ENCODE measurements around the gene HPSE2. TPM values are rescaled to one million over a fixed set of nuclear protein-coding genes. Genes with fewer than 3 reads are reported as not detected.

Gene HPSE2
- total and polyA plus RNA-seq, 2 donors (not counting 1 experiment from before 2014, with no cell fraction given) = not detected

DNA sequence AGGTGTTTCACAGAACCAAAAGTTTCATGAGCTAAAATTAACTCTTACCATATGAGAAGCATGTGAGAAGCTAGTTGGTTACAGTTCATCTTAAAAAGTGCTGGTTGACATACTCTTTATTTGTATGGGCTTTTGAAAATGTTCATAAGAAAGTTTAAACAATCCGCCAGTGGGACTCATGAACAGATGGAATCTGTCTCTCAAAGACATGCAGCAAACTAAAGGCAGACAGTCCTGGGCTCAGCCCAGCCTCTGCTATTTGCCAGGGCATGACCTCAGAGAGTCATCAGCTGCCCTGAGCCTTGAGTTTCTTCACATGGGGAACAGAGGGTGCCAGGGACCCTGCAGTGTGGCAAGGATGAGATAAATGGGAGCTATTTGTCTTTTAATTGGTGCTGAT is 823.9 kb downstream of the HPSE2 start:
- Histone ChIP-seq H4K20me1 (ENCODE audit: control insufficient read depth, insufficient read depth, low read length, poor library complexity, severe bottlenecking) (no peaks in the 10 kb centered on the region), H3K9ac (ENCODE audit: low read length) (no peak overlapping the region), H3K9me3 (ENCODE audit: control extremely low read depth in 1 of 3, control insufficient read depth in 2 of 3, insufficient read depth in 1 of 3, low read length in 2 of 3) (no peaks in the 10 kb centered on the region), H3K4me3 (ENCODE audit: control extremely low read depth in 1 of 5, extremely low read depth in 1 of 5, insufficient read depth in 1 of 5, low read depth in 2 of 5, low read length in 4 of 5) (no peak overlapping the region), H3K79me2 (ENCODE audit: control insufficient read depth, insufficient read depth, low read length) (no peaks in the 10 kb centered on the region), H3K27me3 (replicated peaks in 1 of 4; ENCODE audit: control extremely low read depth in 1 of 4, control insufficient read depth in 3 of 4, insufficient read depth in 4 of 4, low read length in 3 of 4) (no peaks in the 10 kb centered on the region), H2AFZ (ENCODE audit: insufficient read depth, low read depth, low read length, poor library complexity, severe bottlenecking) (no peak overlapping the region), H3K27ac (ENCODE audit: low read length in 2 of 2) (no peak overlapping the region), H3K36me3 (replicated peaks in 1 of 2; ENCODE audit: control extremely low read depth in 1 of 2, control insufficient read depth in 1 of 2, extremely low read depth in 1 of 2, insufficient read depth in 2 of 2, low read length in 1 of 2) (peaks cover 0 to 9% of the 10 kb centered on the region in 2 experiments), H3K4me2 (replicated peaks; ENCODE audit: low read depth, low read length, poor library complexity, severe bottlenecking) (no peak overlapping the region), H3K4me1 (ENCODE audit: control insufficient read depth in 2 of 2, insufficient read depth in 2 of 2, low read length in 2 of 2) (peaks cover 13 to 14% of the 10 kb centered on the region in 2 donors)
- Mint-ChIP-seq H3K27ac (no peak overlapping the region), H3K9me3 (ENCODE audit: insufficient read depth) (no peaks in the 10 kb centered on the region), H3K4me1 (peaks cover 15% of the 10 kb centered on the region), H3K27me3 (no peaks in the 10 kb centered on the region), H3K4me3 (no peak overlapping the region)
- ChIA-PET CTCF (interaction anchor here (0.7 kb wide), 1 partner anchor 13 kb away, joined by 3 read pairs; no protein-coding TSS in a partner anchor), POLR2A (interaction anchor here (0.6 kb wide), 1 partner anchor 61 kb away, joined by 3 read pairs; no protein-coding TSS in a partner anchor)
- intact Hi-C loops (cut with micrococcal nuclease) = no loop called here
- WGBS (ENCODE audit: insufficient coverage) = 100% methylated on average over 1 of the region's 1 CpG
- TF ChIP-seq, protein P1, sequence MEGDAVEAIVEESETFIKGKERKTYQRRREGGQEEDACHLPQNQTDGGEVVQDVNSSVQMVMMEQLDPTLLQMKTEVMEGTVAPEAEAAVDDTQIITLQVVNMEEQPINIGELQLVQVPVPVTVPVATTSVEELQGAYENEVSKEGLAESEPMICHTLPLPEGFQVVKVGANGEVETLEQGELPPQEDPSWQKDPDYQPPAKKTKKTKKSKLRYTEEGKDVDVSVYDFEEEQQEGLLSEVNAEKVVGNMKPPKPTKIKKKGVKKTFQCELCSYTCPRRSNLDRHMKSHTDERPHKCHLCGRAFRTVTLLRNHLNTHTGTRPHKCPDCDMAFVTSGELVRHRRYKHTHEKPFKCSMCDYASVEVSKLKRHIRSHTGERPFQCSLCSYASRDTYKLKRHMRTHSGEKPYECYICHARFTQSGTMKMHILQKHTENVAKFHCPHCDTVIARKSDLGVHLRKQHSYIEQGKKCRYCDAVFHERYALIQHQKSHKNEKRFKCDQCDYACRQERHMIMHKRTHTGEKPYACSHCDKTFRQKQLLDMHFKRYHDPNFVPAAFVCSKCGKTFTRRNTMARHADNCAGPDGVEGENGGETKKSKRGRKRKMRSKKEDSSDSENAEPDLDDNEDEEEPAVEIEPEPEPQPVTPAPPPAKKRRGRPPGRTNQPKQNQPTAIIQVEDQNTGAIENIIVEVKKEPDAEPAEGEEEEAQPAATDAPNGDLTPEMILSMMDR (IDR thresholded peaks at IDR 0.05) = no peak
- TF ChIP-seq EZH2 (IDR thresholded peaks at IDR 0.05; ENCODE audit: borderline replicate concordance, insufficient read depth, low read depth, low read length, poor library complexity, severe bottlenecking) = no peak
- ATAC-seq (ENCODE audit: low read depth) (no peak), DNase-seq (no peak)

DNA sequence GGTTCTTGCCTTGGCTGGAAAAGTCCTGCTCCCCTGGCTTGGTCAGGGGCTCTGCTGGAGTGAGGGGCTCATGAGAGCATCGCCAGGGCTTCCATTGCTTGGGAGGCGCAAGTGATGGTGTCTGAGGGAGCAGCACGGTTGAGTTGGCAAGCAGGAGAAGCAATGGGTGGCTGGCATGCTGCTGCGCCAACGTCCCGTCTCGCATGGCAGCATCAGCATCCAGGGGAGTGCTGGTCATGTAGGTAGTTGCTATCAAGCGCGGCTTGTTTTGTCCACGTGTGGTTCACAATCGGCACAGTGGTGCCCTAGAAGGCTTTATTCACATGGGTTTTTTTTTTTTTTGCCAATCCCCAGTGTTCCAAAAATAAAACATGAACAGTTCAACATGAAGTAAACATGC is 824.5 kb downstream of the HPSE2 start:
- no peak for TF ChIP-seq EZH2 (IDR thresholded peaks at IDR 0.05; ENCODE audit: borderline replicate concordance, insufficient read depth, low read depth, low read length, poor library complexity, severe bottlenecking)
- TF ChIP-seq, protein P1 (IDR thresholded peaks at IDR 0.05) = no peak
- Histone ChIP-seq H3K9ac (ENCODE audit: low read length) (no peak overlapping the region), H3K27me3 (replicated peaks in 1 of 4; ENCODE audit: control extremely low read depth in 1 of 4, control insufficient read depth in 3 of 4, insufficient read depth in 4 of 4, low read length in 3 of 4) (no peaks in the 10 kb centered on the region), H3K4me3 (ENCODE audit: control extremely low read depth in 1 of 5, extremely low read depth in 1 of 5, insufficient read depth in 1 of 5, low read depth in 2 of 5, low read length in 4 of 5) (no peak overlapping the region), H3K36me3 (replicated peaks in 1 of 2; ENCODE audit: control extremely low read depth in 1 of 2, control insufficient read depth in 1 of 2, extremely low read depth in 1 of 2, insufficient read depth in 2 of 2, low read length in 1 of 2) (peaks cover 0 to 3% of the 10 kb centered on the region in 2 experiments), H3K79me2 (ENCODE audit: control insufficient read depth, insufficient read depth, low read length) (no peaks in the 10 kb centered on the region), H3K4me2 (replicated peaks; ENCODE audit: low read depth, low read length, poor library complexity, severe bottlenecking) (no peak overlapping the region), H3K4me1 (ENCODE audit: control insufficient read depth in 2 of 2, insufficient read depth in 2 of 2, low read length in 2 of 2) (peaks cover 13 to 14% of the 10 kb centered on the region in 2 donors), H3K27ac (ENCODE audit: low read length in 2 of 2) (no peak overlapping the region), H3K9me3 (ENCODE audit: control extremely low read depth in 1 of 3, control insufficient read depth in 2 of 3, insufficient read depth in 1 of 3, low read length in 2 of 3) (no peaks in the 10 kb centered on the region), H2AFZ (ENCODE audit: insufficient read depth, low read depth, low read length, poor library complexity, severe bottlenecking) (no peak overlapping the region), H4K20me1 (ENCODE audit: control insufficient read depth, insufficient read depth, low read length, poor library complexity, severe bottlenecking) (no peaks in the 10 kb centered on the region)
- peaks cover 15% of the 10 kb centered on the region for H3K4me1 Mint-ChIP-seq
- intact Hi-C loops (cut with micrococcal nuclease) = no loop called here
- no peaks in the 10 kb centered on the region for H3K27me3 Mint-ChIP-seq
- CTCF ChIA-PET = interaction anchor here (0.7 kb wide), 1 partner anchor 13 kb away, joined by 3 read pairs; no protein-coding TSS in a partner anchor
- no peak for ATAC-seq (ENCODE audit: low read depth)
- H3K9me3 Mint-ChIP-seq (ENCODE audit: insufficient read depth) = no peaks in the 10 kb centered on the region
- WGBS (ENCODE audit: insufficient coverage) = 98% methylated on average over 10 of the region's 11 CpGs
- no peak overlapping the region for H3K27ac Mint-ChIP-seq
- no peak for DNase-seq
- no peak overlapping the region for H3K4me3 Mint-ChIP-seq
- POLR2A ChIA-PET = no interaction called here
